GM06990 (cell line): Measurements from ENCODE around the gene SEL1L3.

Experiments
- DNase-seq: peaks from one replicate; pipeline ENCODE4 v3.0.0-alpha.2; 2011; ENCODE audit not compliant: insufficient read length; ENCODE audit errors: extremely low read depth
- H3K27me3 ChIP-seq: replicated peaks from 2 replicates; pipeline ENCODE4 v1.6.0; 2011; ENCODE audit warnings: low read length; ENCODE audit not compliant: control insufficient read depth, insufficient read depth
- H3K36me3 ChIP-seq: 2 replicates; pipeline ENCODE4 v1.5.1; 2011; ENCODE audit warnings: low read length; ENCODE audit not compliant: control insufficient read depth, insufficient read depth
- H3K4me3 ChIP-seq: replicated peaks from 2 replicates; pipeline ENCODE4 v1.5.1; 2011; ENCODE audit warnings: low read depth, mild to moderate bottlenecking, control low read depth, low read length
- TF ChIP-seq, protein P1 (sequence below): IDR thresholded peaks from 2 replicates; pipeline ENCODE4 v1.5.1; 2011; ENCODE audit warnings: low read length, control low read depth, mild to moderate bottlenecking, inconsistent platforms; ENCODE audit not compliant: insufficient read depth, poor library complexity, severe bottlenecking

Gene SEL1L3

DNA sequence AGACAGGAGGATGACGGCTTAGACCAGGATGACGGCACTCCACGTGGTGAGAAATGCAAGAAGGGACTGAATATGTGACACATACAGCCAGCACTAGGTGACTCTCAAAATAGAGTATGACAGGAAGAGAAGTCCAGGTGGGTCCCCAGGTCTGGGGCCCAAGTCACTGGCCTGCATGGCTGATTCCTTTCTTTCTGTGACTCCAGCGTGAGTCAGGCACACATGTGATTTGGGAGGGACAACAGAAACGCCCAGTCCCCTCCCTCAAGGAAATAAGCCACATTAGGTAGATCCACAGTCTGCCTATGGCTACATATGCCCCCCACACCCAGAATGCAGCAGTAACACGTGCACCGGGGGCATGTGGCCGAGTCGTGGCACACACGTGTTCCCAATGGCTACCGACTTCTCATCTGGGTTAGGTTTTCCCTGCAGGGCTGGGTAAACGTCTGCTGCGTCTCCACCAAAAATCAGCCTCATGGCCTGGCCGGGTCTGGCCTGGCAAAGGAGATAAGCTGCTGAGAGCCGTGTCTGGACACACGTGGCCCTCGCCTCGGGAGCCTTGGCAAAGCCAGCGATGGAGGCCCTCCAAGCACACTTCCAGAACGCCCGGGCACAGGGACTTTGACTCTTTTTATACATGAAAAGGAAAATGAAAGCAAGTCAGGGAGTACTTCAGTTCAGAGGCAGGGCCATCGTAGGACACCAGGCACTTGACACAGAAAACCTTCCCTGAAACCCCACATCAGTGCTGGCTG, 19.3 kb downstream of the SEL1L3 start:
- TF ChIP-seq, protein P1, sequence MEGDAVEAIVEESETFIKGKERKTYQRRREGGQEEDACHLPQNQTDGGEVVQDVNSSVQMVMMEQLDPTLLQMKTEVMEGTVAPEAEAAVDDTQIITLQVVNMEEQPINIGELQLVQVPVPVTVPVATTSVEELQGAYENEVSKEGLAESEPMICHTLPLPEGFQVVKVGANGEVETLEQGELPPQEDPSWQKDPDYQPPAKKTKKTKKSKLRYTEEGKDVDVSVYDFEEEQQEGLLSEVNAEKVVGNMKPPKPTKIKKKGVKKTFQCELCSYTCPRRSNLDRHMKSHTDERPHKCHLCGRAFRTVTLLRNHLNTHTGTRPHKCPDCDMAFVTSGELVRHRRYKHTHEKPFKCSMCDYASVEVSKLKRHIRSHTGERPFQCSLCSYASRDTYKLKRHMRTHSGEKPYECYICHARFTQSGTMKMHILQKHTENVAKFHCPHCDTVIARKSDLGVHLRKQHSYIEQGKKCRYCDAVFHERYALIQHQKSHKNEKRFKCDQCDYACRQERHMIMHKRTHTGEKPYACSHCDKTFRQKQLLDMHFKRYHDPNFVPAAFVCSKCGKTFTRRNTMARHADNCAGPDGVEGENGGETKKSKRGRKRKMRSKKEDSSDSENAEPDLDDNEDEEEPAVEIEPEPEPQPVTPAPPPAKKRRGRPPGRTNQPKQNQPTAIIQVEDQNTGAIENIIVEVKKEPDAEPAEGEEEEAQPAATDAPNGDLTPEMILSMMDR = no peak
- Histone ChIP-seq H3K4me3 (no peak overlapping the region; the same call in 1 of the 2 replicates), H3K27me3 (no peaks in the 10 kb centered on the region; the same call in 1 of the 2 replicates), H3K36me3 (no peaks in the 10 kb centered on the region; the same call in 1 of the 2 replicates)
- no peak for DNase-seq

DNA sequence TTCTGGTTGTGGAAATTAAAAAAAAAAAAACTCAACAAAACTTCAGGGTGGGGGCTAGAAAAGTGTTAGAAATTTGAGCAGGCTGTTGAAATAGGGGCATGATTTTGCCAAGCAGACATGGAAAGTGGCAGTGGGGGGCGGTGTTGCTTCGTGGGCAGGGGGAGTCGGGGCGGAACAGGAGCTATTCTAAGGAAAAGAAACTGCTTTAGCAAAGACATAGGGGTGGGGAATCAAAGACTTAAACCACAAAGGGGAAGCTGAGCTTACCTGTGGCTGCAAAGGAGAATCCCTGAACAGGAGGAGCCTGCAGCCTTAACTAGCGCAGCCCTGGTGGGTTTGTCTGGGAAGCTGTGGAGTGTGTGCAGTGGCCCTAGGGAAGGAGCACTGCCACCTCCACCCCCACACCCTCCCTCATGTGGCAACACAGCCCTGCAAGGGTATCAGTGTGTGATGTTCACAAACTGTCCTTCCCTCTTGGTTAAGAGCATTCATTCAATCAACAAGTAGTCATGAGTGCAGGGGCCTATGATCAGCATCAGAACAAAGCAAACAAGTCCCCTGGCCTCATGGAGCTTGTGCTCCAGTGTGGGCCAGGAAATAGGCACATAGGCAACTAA, 20.5 kb downstream of the SEL1L3 start:
- no peak overlapping the region for H3K4me3 ChIP-seq
- no peaks in the 10 kb centered on the region; the same call in 1 of the 2 replicates for H3K27me3 ChIP-seq
- no peaks in the 10 kb centered on the region; the same call in 1 of the 2 replicates for H3K36me3 ChIP-seq
- DNase-seq = peak; percentile 56
- TF ChIP-seq, protein P1 = peak; percentile 32

DNA sequence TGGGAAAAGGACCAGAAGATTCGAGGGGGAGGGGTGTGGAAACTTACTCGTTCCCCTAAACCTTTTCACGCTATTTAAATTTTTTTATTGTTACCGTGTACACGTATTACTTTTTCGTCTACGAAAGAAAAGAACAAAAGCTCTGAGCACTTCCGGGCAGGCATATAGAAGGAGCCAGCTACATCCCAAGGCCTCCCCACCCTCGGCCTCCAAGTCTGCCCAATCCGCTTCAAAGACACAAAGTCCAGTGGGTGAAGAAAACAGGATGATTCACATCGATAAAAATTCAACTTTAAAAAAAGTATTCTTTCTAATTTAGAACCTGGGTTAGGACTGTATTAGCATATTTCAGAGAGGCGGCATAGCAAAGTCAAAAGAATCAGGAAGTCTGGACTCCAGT, 23.1 kb downstream of the SEL1L3 start:
- DNase-seq = no peak
- H3K36me3 ChIP-seq = no peaks in the 10 kb centered on the region
- TF ChIP-seq, protein P1 = no peak
- H3K27me3 ChIP-seq = no peaks in the 10 kb centered on the region; the same call in 1 of the 2 replicates
- no peak overlapping the region for H3K4me3 ChIP-seq

DNA sequence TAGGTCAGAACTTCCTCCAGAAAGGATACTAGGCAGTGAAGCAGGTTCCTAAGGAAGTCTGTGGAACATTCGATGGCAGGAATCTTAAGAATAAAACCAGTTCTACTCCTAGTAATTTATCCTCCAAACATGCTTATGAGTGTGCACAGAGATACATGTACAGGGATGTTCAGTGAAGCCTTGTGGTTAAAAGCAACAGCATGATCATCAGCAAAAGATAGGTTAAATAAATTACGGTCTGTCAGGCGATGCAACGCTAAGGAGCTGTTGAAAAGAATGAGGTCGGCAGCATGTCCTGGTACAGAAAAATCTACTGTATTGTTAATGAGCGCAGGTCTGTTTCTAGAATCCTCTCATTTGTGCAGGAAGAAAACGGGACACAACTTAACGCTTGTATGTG, 23.6 kb downstream of the SEL1L3 start:
- no peaks in the 10 kb centered on the region; the same call in 1 of the 2 replicates for H3K27me3 ChIP-seq
- H3K36me3 ChIP-seq = no peaks in the 10 kb centered on the region
- TF ChIP-seq, protein P1 = no peak

DNA sequence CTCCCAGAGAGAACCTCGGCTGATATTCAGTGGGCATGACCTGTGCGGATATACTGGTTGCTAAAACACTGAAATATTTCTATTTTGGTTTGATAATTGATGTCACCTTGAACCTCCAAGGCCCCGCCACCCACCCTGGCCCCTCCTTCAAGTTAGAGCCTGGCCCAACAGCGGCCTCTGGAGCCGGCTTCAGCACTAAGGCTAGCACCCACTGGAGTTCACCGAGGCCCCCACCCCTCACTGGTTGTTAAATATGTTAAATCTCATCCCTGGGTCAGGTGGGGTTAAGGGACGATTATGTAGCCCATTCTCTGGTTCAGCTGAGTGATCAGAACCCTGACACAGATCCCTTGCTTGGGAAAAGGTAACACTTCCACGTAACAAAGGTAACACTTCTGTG, 24.3 kb downstream of the SEL1L3 start:
- TF ChIP-seq, protein P1 = no peak
- DNase-seq = no peak
- no peaks in the 10 kb centered on the region; the same call in 1 of the 2 replicates for H3K27me3 ChIP-seq
- no peaks in the 10 kb centered on the region for H3K36me3 ChIP-seq
- no peak overlapping the region for H3K4me3 ChIP-seq

More for the DNA sequence above, 23.6 kb downstream of the SEL1L3 start:
- no peak overlapping the region for H3K4me3 ChIP-seq
- no peak for DNase-seq
